Measurements from ENCODE around the gene MVK.

DNA sequence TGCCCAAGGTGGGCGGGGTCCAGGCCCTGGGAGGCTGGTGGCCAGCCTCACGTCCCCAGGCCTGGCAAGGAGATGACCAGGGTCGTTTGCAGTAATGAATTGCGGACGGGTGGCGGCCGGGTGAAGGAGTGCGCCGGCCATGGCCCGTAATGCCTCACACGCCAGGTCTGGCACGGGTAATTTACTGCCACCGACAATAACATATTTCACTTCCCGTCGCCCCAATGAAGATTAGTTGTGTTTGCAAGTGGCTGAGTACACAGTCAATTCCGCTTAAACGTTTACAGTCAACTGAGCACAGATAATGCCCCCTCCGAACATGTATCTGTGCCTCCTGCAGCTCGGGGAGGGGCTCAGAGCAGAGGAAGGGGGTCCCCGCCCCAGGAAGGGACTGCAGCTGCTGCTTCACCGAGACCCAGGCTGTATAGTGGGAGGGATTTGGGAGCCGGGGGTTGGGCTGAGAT, 48.3 kb downstream of the MVK start:
- no peak for TF ChIP-seq POLR2A (IDR thresholded peaks at IDR 0.05)
- TF ChIP-seq, protein P1, sequence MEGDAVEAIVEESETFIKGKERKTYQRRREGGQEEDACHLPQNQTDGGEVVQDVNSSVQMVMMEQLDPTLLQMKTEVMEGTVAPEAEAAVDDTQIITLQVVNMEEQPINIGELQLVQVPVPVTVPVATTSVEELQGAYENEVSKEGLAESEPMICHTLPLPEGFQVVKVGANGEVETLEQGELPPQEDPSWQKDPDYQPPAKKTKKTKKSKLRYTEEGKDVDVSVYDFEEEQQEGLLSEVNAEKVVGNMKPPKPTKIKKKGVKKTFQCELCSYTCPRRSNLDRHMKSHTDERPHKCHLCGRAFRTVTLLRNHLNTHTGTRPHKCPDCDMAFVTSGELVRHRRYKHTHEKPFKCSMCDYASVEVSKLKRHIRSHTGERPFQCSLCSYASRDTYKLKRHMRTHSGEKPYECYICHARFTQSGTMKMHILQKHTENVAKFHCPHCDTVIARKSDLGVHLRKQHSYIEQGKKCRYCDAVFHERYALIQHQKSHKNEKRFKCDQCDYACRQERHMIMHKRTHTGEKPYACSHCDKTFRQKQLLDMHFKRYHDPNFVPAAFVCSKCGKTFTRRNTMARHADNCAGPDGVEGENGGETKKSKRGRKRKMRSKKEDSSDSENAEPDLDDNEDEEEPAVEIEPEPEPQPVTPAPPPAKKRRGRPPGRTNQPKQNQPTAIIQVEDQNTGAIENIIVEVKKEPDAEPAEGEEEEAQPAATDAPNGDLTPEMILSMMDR (IDR thresholded peaks at IDR 0.05 in 4 of 5, conservative IDR thresholded peaks at IDR 0.05 in 1 of 5) = no peak

Data from gastrocnemius medialis (tissue), 4 donors.